Rectal smooth muscle tissue (tissue), 1 donor: ENCODE measurements around the gene PRDX5.

ENCODE experiments used
- H3K27ac ChIP-seq: one replicate; pipeline ENCODE4 v1.7.0; 2013; ENCODE audit warnings: low read depth, low read length, inconsistent platforms
- H3K27me3 ChIP-seq: one replicate; pipeline ENCODE4 v1.7.0; 2013; ENCODE audit warnings: low read length; ENCODE audit not compliant: control insufficient read depth, insufficient read depth
- H3K36me3 ChIP-seq: one replicate; pipeline ENCODE4 v1.7.0; 2013; ENCODE audit warnings: low read length; ENCODE audit not compliant: control insufficient read depth, insufficient read depth
- H3K4me1 ChIP-seq: one replicate; pipeline ENCODE4 v1.7.0; 2013; ENCODE audit warnings: low read length; ENCODE audit not compliant: control insufficient read depth, insufficient read depth
- H3K4me3 ChIP-seq: one replicate; pipeline ENCODE4 v1.7.0; 2013; ENCODE audit warnings: low read length
- H3K9ac ChIP-seq: one replicate; pipeline ENCODE4 v1.7.0; 2013; ENCODE audit warnings: low read length

The PRDX5 gene

DNA sequence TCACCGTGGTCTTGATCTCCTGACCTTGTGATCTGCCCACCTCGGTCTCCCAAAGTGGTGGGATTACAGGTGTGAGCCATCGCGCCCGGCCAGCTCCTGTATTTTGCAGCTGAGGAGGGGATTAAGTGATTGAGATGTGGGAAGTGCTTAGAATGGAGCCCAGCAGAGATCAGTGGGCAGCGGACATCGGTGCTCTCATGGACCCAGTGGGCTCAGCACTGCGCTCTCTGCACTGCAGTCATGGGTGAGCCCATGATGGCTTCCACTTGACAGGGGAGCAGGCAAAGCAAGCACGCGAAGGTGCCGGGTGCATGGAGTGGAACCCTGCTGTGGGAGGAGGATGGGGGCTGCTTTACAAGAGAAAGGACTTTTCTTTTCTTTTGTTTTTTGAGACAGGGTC, 13.0 kb downstream of the PRDX5 start:
- no peak overlapping the region for H3K4me3 ChIP-seq
- H3K9ac ChIP-seq: no peak overlapping the region

DNA sequence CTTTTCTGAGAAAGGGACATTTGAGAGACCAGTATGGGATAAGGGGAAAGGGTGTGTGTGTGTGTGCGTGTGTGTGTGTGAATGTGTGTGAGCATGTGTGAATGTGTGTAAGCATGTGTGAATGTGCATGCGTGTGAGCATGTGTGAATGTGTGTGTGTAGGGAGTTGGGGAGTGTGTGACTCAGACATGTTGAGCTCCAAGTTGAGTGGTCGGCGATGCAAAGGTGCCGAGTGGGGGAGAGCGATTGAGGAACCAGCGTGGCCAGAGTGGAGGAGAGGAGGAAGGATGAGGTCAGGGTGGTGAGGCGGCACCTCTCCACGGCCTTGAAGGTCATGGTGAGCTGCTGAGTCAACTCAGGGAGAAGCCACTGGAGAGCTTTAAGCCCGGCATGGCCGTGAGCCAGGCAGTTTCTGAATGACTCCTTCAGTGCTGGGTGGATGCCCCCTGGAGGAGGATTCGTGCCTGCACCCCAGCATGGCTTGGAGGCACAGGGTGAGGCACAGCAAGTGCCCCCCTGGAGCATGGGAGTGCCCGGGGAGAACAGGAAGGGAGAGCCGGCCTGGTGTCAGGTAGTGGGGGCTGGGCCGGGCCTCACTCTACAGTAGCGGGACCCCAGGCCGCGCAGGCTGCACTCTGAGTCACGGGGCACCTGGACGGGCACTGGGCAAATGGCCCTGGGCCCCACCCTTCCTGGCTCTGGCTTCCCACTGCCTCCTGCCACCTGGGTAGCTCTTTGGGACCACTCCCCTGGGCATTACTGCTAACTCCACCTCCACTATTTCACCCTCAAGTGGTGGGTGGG, 13.8 kb downstream of the PRDX5 start:
- Histone ChIP-seq H3K27ac (no peak overlapping the region), H3K4me1 (no peaks in the 10 kb centered on the region), H3K36me3 (no peaks in the 10 kb centered on the region), H3K4me3 (peak overlapping the region; percentile 2), H3K9ac (no peak overlapping the region), H3K27me3 (no peaks in the 10 kb centered on the region)

More for the DNA sequence above, 13.0 kb downstream of the PRDX5 start:
- Histone ChIP-seq H3K36me3 (no peaks in the 10 kb centered on the region), H3K27me3 (no peaks in the 10 kb centered on the region), H3K4me1 (no peaks in the 10 kb centered on the region), H3K27ac (no peak overlapping the region)

DNA sequence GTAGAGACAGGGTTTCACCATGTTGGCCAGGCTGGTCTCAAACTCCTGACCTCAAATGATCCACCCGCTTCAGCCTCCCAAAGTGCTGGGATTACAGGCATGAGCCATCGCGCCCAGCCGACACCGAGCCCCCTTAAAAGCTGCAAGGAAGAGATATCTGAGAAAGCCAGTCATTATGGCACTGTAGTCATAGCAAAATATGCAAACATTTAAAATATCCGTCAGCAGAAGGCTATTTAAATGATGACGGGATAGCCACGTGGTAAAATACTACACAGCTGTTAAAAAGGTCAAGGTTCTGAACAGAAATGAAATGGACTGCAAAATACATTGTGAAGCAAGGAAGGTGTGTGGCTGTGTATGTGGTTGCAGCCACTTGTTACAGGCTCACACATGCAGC, 15.6 kb downstream of the PRDX5 start:
- H3K4me3 ChIP-seq: no peak overlapping the region
- no peaks in the 10 kb centered on the region for H3K36me3 ChIP-seq
- H3K27ac ChIP-seq: no peak overlapping the region
- no peak overlapping the region for H3K9ac ChIP-seq
- H3K27me3 ChIP-seq: no peaks in the 10 kb centered on the region
- H3K4me1 ChIP-seq: no peaks in the 10 kb centered on the region

DNA sequence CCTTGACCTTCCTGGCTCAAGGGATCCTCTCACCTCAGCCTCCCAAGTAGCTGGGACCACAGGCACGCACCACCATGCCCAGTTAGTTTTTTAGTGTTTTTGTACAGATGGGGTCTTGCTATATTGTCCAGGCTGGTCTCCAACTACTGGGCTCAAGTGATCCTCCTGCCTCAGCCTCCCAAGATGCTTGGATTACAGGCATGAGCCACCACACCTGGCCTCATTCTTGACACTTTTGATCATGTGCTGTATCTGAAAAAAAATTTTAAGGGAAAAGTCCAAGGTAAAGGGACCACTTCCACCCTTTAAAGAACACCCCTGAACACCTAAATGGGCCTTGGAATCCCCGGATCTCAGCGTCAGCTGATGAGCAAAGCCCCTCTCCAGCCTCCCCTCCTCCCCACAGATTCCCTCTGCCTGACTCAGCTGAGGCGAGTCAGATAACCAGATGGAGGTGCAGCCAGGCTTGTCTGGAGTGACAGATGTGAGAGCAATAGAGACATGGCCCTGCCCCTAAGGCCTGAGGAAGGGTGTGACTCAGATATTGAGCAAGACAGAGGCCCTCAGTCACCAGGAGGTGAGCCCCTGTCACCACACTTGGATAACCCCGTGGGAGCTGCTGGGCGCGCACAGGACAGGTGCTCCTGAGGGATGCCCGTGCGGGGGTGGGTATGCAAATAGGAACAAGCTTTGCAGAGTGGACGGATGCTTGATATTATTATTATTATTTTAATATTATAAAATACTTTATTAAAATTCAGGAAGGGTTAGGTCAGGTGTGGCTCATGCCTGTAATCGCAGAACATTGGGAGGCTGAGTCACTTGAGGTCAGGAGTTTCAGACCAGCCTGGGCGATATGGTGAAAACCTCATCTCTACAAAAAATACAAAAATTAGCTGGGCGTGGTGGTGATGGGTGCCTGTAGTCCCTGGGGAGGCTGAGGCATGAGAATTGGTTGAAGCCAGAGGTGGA, 17.1 kb downstream of the PRDX5 start:
- Histone ChIP-seq H3K36me3 (no peaks in the 10 kb centered on the region), H3K27me3 (no peaks in the 10 kb centered on the region), H3K4me1 (no peaks in the 10 kb centered on the region), H3K27ac (no peak overlapping the region), H3K9ac (no peak overlapping the region), H3K4me3 (no peak overlapping the region)

DNA sequence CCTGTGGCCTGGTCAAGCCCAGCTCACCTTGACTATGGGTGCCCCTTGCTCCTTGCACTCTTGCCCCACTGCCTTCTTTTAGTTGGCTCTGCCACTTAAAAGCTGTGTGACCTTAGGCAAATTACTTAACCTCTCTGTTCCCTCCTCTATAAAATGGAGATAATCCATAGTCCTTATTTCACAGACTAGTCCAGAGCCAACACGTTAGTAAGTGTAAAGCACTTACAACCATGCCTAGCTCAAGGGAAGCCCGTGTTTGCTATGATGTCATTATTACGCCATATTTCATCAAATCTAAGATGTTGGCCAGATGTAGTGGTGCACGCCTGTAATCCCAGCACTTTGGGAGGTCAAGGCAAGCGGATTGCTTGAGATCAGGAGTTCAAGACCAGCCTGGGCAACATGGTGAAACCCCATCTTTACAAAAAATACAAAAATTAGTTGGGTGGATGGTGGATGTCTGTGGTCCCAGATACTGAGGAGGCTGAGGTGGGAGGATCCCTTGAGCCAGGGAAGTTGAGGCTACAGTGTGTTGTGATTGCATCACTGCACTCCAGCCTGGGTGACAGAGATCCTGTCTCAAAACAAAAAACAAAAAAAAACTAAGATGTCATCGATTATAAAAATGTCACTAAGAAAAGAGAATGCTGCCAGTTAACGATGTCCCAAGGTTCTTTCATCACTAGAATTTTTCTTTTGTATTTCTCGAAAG, 19.8 kb downstream of the PRDX5 start:
- no peak overlapping the region for H3K9ac ChIP-seq
- H3K4me3 ChIP-seq: no peak overlapping the region
- no peak overlapping the region for H3K27ac ChIP-seq
- peaks cover 4% of the 10 kb centered on the region for H3K4me1 ChIP-seq
- H3K27me3 ChIP-seq: no peaks in the 10 kb centered on the region
- H3K36me3 ChIP-seq: no peaks in the 10 kb centered on the region

DNA sequence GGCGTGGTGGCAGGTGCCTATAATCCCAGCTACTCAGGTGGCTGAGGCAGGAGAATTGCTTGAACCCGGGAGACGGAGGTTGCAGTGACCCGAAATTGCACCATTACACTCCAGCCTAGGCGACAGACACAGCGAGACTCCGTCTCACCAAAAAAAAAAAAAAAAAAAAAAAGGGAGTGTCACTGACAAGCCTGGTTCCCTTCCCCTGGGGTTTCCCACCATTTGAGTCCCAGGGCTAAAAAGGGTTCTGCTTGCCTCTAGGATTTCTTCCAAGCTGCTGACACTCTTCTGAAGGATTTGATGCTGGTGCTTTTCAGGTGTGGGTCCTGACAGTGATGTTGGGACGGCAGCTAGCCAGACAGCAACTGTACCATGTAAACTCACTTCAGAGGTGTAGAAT, 20.8 kb downstream of the PRDX5 start:
- Histone ChIP-seq H3K27ac (no peak overlapping the region), H3K4me3 (no peak overlapping the region), H3K9ac (no peak overlapping the region), H3K27me3 (no peaks in the 10 kb centered on the region), H3K4me1 (peaks cover 9% of the 10 kb centered on the region), H3K36me3 (no peaks in the 10 kb centered on the region)

DNA sequence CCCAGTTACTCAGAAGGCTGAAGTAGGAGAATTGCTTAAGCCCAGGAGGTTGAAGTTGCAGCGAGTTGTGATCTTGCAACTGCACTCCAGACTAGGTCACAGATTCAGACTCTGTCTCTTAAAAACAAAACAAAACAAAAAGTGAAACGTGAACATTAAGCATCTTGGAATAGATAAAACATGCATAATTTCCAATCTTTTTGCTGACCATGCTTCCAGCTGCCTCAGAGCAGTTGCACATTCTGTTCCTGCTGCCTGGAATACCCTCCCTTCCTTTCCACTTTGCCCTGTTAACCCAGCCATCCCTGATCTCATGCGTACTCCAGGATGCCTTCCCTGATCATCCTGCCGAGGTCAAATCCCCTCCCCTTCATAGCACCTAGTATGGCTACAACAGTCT, 21.4 kb downstream of the PRDX5 start:
- H3K9ac ChIP-seq: no peak overlapping the region

DNA sequence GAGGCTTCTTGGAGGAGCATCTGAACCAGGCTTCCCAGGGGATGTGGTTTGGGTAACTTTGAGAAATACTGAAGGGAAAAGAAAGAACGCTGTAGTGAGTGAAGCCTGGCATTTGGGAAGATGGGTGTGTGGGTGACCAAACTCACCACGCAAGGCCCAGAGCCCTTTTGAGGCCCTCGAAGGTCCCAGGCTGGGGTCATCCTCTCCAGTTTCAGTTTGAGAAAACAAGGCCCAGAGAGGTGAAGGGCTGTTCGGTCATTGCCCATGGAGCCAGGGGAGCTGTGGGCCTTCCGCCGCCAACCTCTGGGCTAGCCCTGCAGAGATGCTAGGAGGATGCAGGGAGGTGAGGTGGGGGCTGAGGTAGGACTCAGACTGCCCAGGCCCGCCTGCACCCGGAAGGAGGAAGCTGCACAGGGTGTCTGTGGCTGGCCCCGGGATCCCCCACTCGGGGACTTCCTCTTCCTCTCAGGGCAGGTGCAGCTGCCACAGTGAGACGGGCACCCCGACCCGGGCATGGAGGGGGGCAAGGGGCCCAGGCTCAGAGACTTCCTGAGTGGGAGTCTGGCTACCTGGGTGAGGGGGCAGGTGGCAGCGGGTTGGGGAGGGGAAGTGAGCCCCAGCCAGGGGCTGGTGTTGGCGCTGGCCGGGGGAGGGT, 22.0 kb downstream of the PRDX5 start, which contains the start of gene CCDC88B:
Gene CCDC88B, plus strand, starts transcription at position 451 of the 655 bp plus-strand sequence. Its CDS starts 63 bp downstream, at position 514.
- Histone ChIP-seq H3K9ac (no peak within 1 kb of the TSS), H3K27me3 (no peaks in the 10 kb centered on the region), H3K36me3 (no peaks in the 10 kb centered on the region), H3K4me1 (peaks cover 9% of the 10 kb centered on the region), H3K4me3 (peak within 1 kb of the TSS; percentile 58), H3K27ac (no peak within 1 kb of the TSS)

More for the DNA sequence above, 21.4 kb downstream of the PRDX5 start:
- no peaks in the 10 kb centered on the region for H3K27me3 ChIP-seq
- H3K4me1 ChIP-seq: peaks cover 9% of the 10 kb centered on the region
- H3K36me3 ChIP-seq: no peaks in the 10 kb centered on the region
- H3K27ac ChIP-seq: no peak overlapping the region
- no peak overlapping the region for H3K4me3 ChIP-seq

DNA sequence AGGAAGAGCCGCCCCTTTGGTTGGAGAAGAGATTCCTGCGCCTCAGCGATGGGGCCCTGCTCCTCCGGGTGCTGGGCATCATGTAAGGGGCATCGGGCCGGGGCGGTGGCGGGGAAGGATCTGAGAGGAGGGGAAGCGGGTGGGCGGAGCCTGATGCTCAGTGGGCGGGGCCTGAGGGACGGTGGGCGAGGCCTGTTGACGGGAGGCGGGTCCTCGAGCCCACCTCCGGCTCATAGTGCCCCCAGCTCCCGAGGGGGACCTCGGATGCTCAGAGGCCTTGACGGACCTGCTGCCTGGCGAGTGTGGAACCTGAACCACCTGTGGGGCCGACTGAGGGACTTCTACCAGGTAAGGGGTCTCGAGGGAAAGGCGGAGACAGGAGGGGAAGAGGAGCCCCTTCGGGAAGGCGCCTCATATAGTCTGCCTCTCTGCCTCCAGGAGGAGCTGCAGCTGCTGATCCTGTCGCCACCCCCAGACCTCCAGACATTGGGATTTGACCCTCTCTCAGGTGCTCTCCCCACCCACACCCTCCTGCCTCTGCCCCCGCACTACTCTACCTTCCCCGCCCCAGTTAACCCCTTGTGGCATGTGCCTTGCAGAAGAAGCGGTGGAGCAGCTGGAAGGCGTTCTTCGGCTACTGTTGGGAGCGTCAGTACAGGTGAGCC, 22.9 kb downstream of the PRDX5 start:
- peaks cover 9% of the 10 kb centered on the region for H3K4me1 ChIP-seq
- peak overlapping the region; percentile 58 for H3K4me3 ChIP-seq
- no peak overlapping the region for H3K9ac ChIP-seq
- no peaks in the 10 kb centered on the region for H3K27me3 ChIP-seq
- H3K36me3 ChIP-seq: no peaks in the 10 kb centered on the region
- no peak overlapping the region for H3K27ac ChIP-seq

DNA sequence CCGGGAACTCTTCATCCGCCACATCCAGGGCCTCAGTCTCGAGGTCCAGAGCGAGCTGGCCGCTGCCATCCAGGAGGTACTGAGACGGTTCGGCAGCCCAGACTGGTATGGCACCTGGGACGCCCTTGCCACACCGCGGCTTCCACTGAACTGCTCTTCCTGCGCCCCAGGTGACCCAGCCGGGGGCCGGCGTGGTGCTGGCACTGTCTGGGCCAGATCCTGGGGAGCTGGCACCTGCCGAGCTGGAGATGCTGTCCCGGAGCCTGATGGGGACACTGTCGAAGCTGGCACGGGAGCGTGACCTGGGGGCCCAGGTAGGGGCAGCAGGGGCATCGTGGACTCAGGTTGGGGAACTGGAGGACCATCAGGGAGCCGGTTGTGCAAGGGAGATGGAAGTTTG, 23.5 kb downstream of the PRDX5 start:
- Histone ChIP-seq H3K27ac (no peak overlapping the region), H3K36me3 (no peaks in the 10 kb centered on the region), H3K4me3 (peak overlapping the region; percentile 58), H3K9ac (no peak overlapping the region), H3K4me1 (peaks cover 9% of the 10 kb centered on the region), H3K27me3 (no peaks in the 10 kb centered on the region)
